ENCODE measurements around the gene ARID1B. TPM values are rescaled to one million over a fixed set of nuclear protein-coding genes. Genes with fewer than 3 reads are reported as not detected.

The ARID1B gene
- total RNA-seq, 1 experiment from 2014 or later, result 35.6 TPM

GRCh38 chr6:156909212-156910010 is 132.2 kb downstream of the ARID1B start:
- H3K4me3 ChIP-seq (replicated peaks in 1 of 2; ENCODE audit: low read depth in 1 of 2, low read length in 2 of 2), result no peak overlapping the region
- ATAC-seq, result no peak
- ChIA-PET CTCF (no interaction called here), RAD21 (ENCODE audit: low non-redundant PET in 1 of 2, low total read pairs in 2 of 2, uncharacterized antibody in 2 of 2, unreplicated experiment in 2 of 2) (no interaction called here), POLR2A (no interaction called here)
- no peak overlapping the region for H3K9ac ChIP-seq (ENCODE audit: low read length)
- H3K4me2 ChIP-seq (ENCODE audit: low read length), result no peak overlapping the region
- no peaks in the 10 kb centered on the region for H3K9me2 ChIP-seq (ENCODE audit: insufficient read depth)
- TF ChIP-seq CTCF (IDR thresholded peaks at IDR 0.05 in 2 of 3, conservative IDR thresholded peaks at IDR 0.05 in 1 of 3; ENCODE audit: borderline replicate concordance in 1 of 3, insufficient read depth in 1 of 3, low read depth in 2 of 3, low read length in 2 of 3) (no peak), JUND (IDR thresholded peaks at IDR 0.05) (no peak), ZNF274 (IDR thresholded peaks at IDR 0.05; ENCODE audit: low read depth, low read length) (no peak), MAX (IDR thresholded peaks at IDR 0.05) (no peak), YY1 (IDR thresholded peaks at IDR 0.05; ENCODE audit: extremely low read depth, insufficient replicate concordance, low read depth, low read length) (no peak), FOSL1 (IDR thresholded peaks at IDR 0.05; ENCODE audit: low read depth) (no peak), ATF3 (IDR thresholded peaks at IDR 0.05) (no peak), POLR2AphosphoS5 (IDR thresholded peaks at IDR 0.05; ENCODE audit: low read depth, low read length) (no peak), ZBTB33 (IDR thresholded peaks at IDR 0.05; ENCODE audit: extremely low read depth, insufficient replicate concordance, low read length) (no peak), REST (IDR thresholded peaks at IDR 0.05; ENCODE audit: low read depth) (no peak), SIN3A (IDR thresholded peaks at IDR 0.05; ENCODE audit: low read depth) (no peak), EZH2phosphoT487 (IDR thresholded peaks at IDR 0.05; ENCODE audit: borderline replicate concordance) (no peak)
- no peak overlapping the region for H3K27ac ChIP-seq (ENCODE audit: low read depth, low read length)
- BruUV-seq (replicated peaks), result no TSS peak
- intact Hi-C loops (cut with micrococcal nuclease), result no loop called here
- H3K4me1 ChIP-seq (ENCODE audit: control insufficient read depth in 1 of 2, insufficient read depth in 2 of 2, low read length in 2 of 2), result no peaks in the 10 kb centered on the region
- no peaks in the 10 kb centered on the region for H3K36me3 ChIP-seq (ENCODE audit: control insufficient read depth in 1 of 2, insufficient read depth in 2 of 2, low read length in 2 of 2)
- H3K9me3 ChIP-seq (ENCODE audit: control insufficient read depth in 1 of 2, insufficient read depth in 1 of 2, low read depth in 1 of 2, low read length in 2 of 2), result no peaks in the 10 kb centered on the region
- H4K20me1 ChIP-seq (ENCODE audit: insufficient read depth), result no peaks in the 10 kb centered on the region
- no peak overlapping the region for H2AFZ ChIP-seq (ENCODE audit: low read depth, low read length, poor library complexity, severe bottlenecking)
- H3K27me3 ChIP-seq (ENCODE audit: insufficient read depth, low read length), result no peaks in the 10 kb centered on the region
- H3K79me2 ChIP-seq (ENCODE audit: insufficient read depth, low read length), result no peaks in the 10 kb centered on the region; the same call in 1 of the 2 replicates
- no peak for DNase-seq (ENCODE audit: low read depth, low spot score)
